Prostate gland (tissue), 2 donors: ENCODE data around the gene ENO2.

Source experiments
- POLR2AphosphoS5 ChIP-seq: sonication (generic); formaldehyde crosslinking; IDR thresholded peaks from one replicate; pipeline ENCODE4 v1.6.1; 2017; ENCODE audit warnings: antibody characterized with exemption
- TF ChIP-seq, protein P1 (sequence below), 4 experiments: fragments of 200-600 bp in 2 of 4; fragments of 450-650 bp in 2 of 4; sonication (generic) in 2 of 4; IDR thresholded peaks; 1 replicate in 3 of 4; 2 replicates in 1 of 4; pipeline ENCODE4 v1.5.1; 2016 to 2019; ENCODE audit warnings: antibody characterized with exemption in 4 of 4, mild to moderate bottlenecking in 2 of 4, moderate library complexity in 2 of 4

DNA sequence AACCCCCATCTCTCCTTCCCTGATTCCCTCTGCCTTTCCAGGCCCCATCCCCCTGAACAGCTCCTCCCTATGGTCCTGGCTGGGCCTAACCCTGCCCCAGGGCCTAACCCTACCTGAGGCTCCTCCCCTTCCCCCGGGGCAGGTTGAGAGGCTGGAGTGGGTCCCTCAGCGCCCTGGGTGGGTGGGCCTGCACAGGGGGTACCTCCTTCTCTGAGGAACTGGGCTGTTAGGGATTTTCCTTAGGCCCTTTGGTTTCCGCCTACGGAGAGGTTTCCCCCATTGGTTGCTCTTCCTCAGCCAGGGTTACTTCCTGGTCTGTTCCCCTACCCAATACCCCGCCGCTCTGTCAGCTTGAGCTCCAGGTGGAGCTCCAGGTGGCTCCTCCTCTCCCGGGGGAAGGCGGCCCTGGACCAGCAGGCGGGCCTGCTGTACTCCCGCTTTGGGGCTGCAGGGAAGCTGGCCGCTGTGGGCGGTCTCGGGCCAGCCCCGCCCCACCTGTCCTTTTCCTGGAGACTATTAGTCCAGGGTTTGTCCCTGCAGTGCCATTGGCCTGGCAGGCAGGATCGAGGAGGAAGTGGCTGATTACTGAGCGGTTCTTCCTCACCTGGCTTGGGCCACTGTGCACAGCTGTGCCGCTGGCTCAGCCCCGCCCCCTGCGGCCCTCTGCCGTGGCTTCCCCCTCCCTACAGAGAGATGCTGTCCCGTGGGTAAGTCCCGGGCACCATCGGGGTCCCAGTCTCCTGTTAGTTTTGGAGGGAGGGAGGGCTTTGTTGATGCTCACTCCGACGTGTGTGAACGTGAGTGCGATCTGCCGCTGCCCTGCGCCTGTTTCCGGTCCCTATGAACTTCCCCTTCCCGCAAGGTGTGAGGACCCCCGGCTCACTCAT is 31.9 kb downstream of the ENO2 start:
- TF ChIP-seq, protein P1, sequence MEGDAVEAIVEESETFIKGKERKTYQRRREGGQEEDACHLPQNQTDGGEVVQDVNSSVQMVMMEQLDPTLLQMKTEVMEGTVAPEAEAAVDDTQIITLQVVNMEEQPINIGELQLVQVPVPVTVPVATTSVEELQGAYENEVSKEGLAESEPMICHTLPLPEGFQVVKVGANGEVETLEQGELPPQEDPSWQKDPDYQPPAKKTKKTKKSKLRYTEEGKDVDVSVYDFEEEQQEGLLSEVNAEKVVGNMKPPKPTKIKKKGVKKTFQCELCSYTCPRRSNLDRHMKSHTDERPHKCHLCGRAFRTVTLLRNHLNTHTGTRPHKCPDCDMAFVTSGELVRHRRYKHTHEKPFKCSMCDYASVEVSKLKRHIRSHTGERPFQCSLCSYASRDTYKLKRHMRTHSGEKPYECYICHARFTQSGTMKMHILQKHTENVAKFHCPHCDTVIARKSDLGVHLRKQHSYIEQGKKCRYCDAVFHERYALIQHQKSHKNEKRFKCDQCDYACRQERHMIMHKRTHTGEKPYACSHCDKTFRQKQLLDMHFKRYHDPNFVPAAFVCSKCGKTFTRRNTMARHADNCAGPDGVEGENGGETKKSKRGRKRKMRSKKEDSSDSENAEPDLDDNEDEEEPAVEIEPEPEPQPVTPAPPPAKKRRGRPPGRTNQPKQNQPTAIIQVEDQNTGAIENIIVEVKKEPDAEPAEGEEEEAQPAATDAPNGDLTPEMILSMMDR (IDR thresholded peaks at IDR 0.05), result peak in 3 of 4 experiments; percentile 43 to 66 (median 59)
- TF ChIP-seq POLR2AphosphoS5, result peak; percentile 97
